Measurements from ENCODE around the gene AGO1. TPM values are rescaled to one million over a fixed set of nuclear protein-coding genes. Genes with fewer than 3 reads are reported as not detected.
A peak's percentile ranks its signal among the peaks of the same experiment; 100 is the strongest.

The AGO1 gene
- total RNA-seq, result 10 to 100 TPM; 23.3 to 25.3 TPM
- total RNA-seq, result 52.7 to 57.5 reads per million in 2 donors

- Mint-ChIP-seq H3K27me3 (no peaks in the 10 kb centered on the region), H3K36me3 (ENCODE audit: low read depth) (no peaks in the 10 kb centered on the region), H3K4me3 (peak within 1 kb of the TSS; percentile 96), H3K27ac (peak within 1 kb of the TSS; percentile 68), H3K4me1 (peaks cover 36% of the 10 kb centered on the region)
- ATAC-seq, result peak; percentile 99
- no peaks in the 10 kb centered on the region for H3K9me3 ChIP-seq (ENCODE audit: control insufficient read depth, low read length, poor library complexity, severe bottlenecking)
- peak; percentile 97 to 99 (median 99) for DNase-seq
Observed at GRCh38 chr1:35882945-35883634, at the start of gene AGO1. Gene AGO1 (plus strand): TSS chr1:35883209. CDS start chr1:35883422, 213 bp downstream.

- peaks cover 14% of the 10 kb centered on the region for H3K36me3 Mint-ChIP-seq (ENCODE audit: low read depth)
- H3K27ac Mint-ChIP-seq, result no peak overlapping the region
- ATAC-seq (no peak), DNase-seq (no peak)
- H3K4me1 Mint-ChIP-seq, result peaks cover 2% of the 10 kb centered on the region
- no peaks in the 10 kb centered on the region for H3K9me3 ChIP-seq (ENCODE audit: control insufficient read depth, low read length, poor library complexity, severe bottlenecking)
- no peak overlapping the region for H3K4me3 Mint-ChIP-seq
- no peaks in the 10 kb centered on the region for H3K27me3 Mint-ChIP-seq
Observed at GRCh38 chr1:35833395-35833794, 49.6 kb upstream of the AGO1 start.

- peak overlapping the region; percentile 51 for H3K27ac Mint-ChIP-seq
- H3K27me3 Mint-ChIP-seq, result no peaks in the 10 kb centered on the region
- no peak overlapping the region for H3K4me3 Mint-ChIP-seq
- DNase-seq, result no peak
- peaks cover 3% of the 10 kb centered on the region for H3K4me1 Mint-ChIP-seq
- H3K36me3 Mint-ChIP-seq (ENCODE audit: low read depth), result peaks cover 14% of the 10 kb centered on the region
- no peak for ATAC-seq
- no peaks in the 10 kb centered on the region for H3K9me3 ChIP-seq (ENCODE audit: control insufficient read depth, low read length, poor library complexity, severe bottlenecking)
Observed at GRCh38 chr1:35834218-35834617, 48.8 kb upstream of the AGO1 start.

GRCh38 chr1:35835398-35835797 is 47.6 kb upstream of the AGO1 start:
- Mint-ChIP-seq H3K4me1 (peaks cover 3% of the 10 kb centered on the region), H3K4me3 (no peak overlapping the region), H3K36me3 (ENCODE audit: low read depth) (peaks cover 14% of the 10 kb centered on the region), H3K27me3 (no peaks in the 10 kb centered on the region), H3K27ac (no peak overlapping the region)
- no peaks in the 10 kb centered on the region for H3K9me3 ChIP-seq (ENCODE audit: control insufficient read depth, low read length, poor library complexity, severe bottlenecking)
- ATAC-seq, result no peak
- no peak for DNase-seq

GRCh38 chr1:35836734-35837133 is 46.3 kb upstream of the AGO1 start:
- peaks cover 12% of the 10 kb centered on the region for H3K36me3 Mint-ChIP-seq (ENCODE audit: low read depth)
- no peaks in the 10 kb centered on the region for H3K27me3 Mint-ChIP-seq
- H3K27ac Mint-ChIP-seq, result no peak overlapping the region
- ATAC-seq (no peak), DNase-seq (no peak)
- H3K4me1 Mint-ChIP-seq, result peaks cover 3% of the 10 kb centered on the region
- H3K9me3 ChIP-seq (ENCODE audit: control insufficient read depth, low read length, poor library complexity, severe bottlenecking), result no peaks in the 10 kb centered on the region
- H3K4me3 Mint-ChIP-seq, result no peak overlapping the region

GRCh38 chr1:35838693-35839245 is 44.2 kb upstream of the AGO1 start:
- H3K27me3 Mint-ChIP-seq, result no peaks in the 10 kb centered on the region
- peaks cover 10% of the 10 kb centered on the region for H3K36me3 Mint-ChIP-seq (ENCODE audit: low read depth)
- ATAC-seq, result no peak
- H3K4me3 Mint-ChIP-seq, result no peak overlapping the region
- H3K4me1 Mint-ChIP-seq, result peaks cover 3% of the 10 kb centered on the region
- DNase-seq, result no peak
- H3K27ac Mint-ChIP-seq, result no peak overlapping the region
- no peaks in the 10 kb centered on the region for H3K9me3 ChIP-seq (ENCODE audit: control insufficient read depth, low read length, poor library complexity, severe bottlenecking)

GRCh38 chr1:35844826-35845225 is 38.2 kb upstream of the AGO1 start:
- Mint-ChIP-seq H3K27me3 (no peaks in the 10 kb centered on the region), H3K36me3 (ENCODE audit: low read depth) (peaks cover 9% of the 10 kb centered on the region), H3K4me3 (no peak overlapping the region), H3K27ac (peak overlapping the region; percentile 70), H3K4me1 (peaks cover 6% of the 10 kb centered on the region)
- ATAC-seq, result no peak
- DNase-seq, result no peak
- no peaks in the 10 kb centered on the region for H3K9me3 ChIP-seq (ENCODE audit: control insufficient read depth, low read length, poor library complexity, severe bottlenecking)

- Mint-ChIP-seq H3K27me3 (no peaks in the 10 kb centered on the region), H3K27ac (no peak overlapping the region), H3K4me3 (no peak overlapping the region), H3K4me1 (peaks cover 6% of the 10 kb centered on the region), H3K36me3 (ENCODE audit: low read depth) (peaks cover 9% of the 10 kb centered on the region)
- no peak for ATAC-seq
- no peaks in the 10 kb centered on the region for H3K9me3 ChIP-seq (ENCODE audit: control insufficient read depth, low read length, poor library complexity, severe bottlenecking)
- DNase-seq, result no peak
Observed at GRCh38 chr1:35845766-35846165, 37.2 kb upstream of the AGO1 start.

GRCh38 chr1:35847935-35848565 is 35.0 kb upstream of the AGO1 start:
- no peak overlapping the region for H3K4me3 Mint-ChIP-seq
- no peaks in the 10 kb centered on the region for H3K27me3 Mint-ChIP-seq
- no peak for DNase-seq
- no peaks in the 10 kb centered on the region for H3K9me3 ChIP-seq (ENCODE audit: control insufficient read depth, low read length, poor library complexity, severe bottlenecking)
- no peak for ATAC-seq
- peaks cover 10% of the 10 kb centered on the region for H3K4me1 Mint-ChIP-seq
- peaks cover 18% of the 10 kb centered on the region for H3K36me3 Mint-ChIP-seq (ENCODE audit: low read depth)
- H3K27ac Mint-ChIP-seq, result peak overlapping the region; percentile 45

- Mint-ChIP-seq H3K36me3 (ENCODE audit: low read depth) (peaks cover 9% of the 10 kb centered on the region), H3K27ac (no peak overlapping the region), H3K4me1 (peaks cover 4% of the 10 kb centered on the region), H3K27me3 (no peaks in the 10 kb centered on the region), H3K4me3 (no peak overlapping the region)
- no peak for ATAC-seq
- DNase-seq, result no peak
- no peaks in the 10 kb centered on the region for H3K9me3 ChIP-seq (ENCODE audit: control insufficient read depth, low read length, poor library complexity, severe bottlenecking)
Observed at GRCh38 chr1:35850051-35850450, 33.0 kb upstream of the AGO1 start.

GRCh38 chr1:35850716-35851115 is 32.3 kb upstream of the AGO1 start:
- no peak for DNase-seq
- ATAC-seq, result no peak
- H3K4me3 Mint-ChIP-seq, result no peak overlapping the region
- H3K27me3 Mint-ChIP-seq, result no peaks in the 10 kb centered on the region
- no peaks in the 10 kb centered on the region for H3K9me3 ChIP-seq (ENCODE audit: control insufficient read depth, low read length, poor library complexity, severe bottlenecking)
- peaks cover 4% of the 10 kb centered on the region for H3K4me1 Mint-ChIP-seq
- peaks cover 9% of the 10 kb centered on the region for H3K36me3 Mint-ChIP-seq (ENCODE audit: low read depth)
- H3K27ac Mint-ChIP-seq, result no peak overlapping the region

- no peaks in the 10 kb centered on the region for H3K27me3 Mint-ChIP-seq
- H3K4me3 Mint-ChIP-seq, result no peak overlapping the region
- H3K9me3 ChIP-seq (ENCODE audit: control insufficient read depth, low read length, poor library complexity, severe bottlenecking), result no peaks in the 10 kb centered on the region
- ATAC-seq (no peak), DNase-seq (no peak)
- H3K27ac Mint-ChIP-seq, result no peak overlapping the region
- peaks cover 9% of the 10 kb centered on the region for H3K36me3 Mint-ChIP-seq (ENCODE audit: low read depth)
- peaks cover 6% of the 10 kb centered on the region for H3K4me1 Mint-ChIP-seq
Observed at GRCh38 chr1:35851132-35851869, 31.7 kb upstream of the AGO1 start.

GRCh38 chr1:35852241-35852640 is 30.8 kb upstream of the AGO1 start:
- H3K27ac Mint-ChIP-seq, result no peak overlapping the region
- peaks cover 6% of the 10 kb centered on the region for H3K4me1 Mint-ChIP-seq
- DNase-seq (no peak), ATAC-seq (no peak)
- no peaks in the 10 kb centered on the region for H3K27me3 Mint-ChIP-seq
- peaks cover 9% of the 10 kb centered on the region for H3K36me3 Mint-ChIP-seq (ENCODE audit: low read depth)
- H3K9me3 ChIP-seq (ENCODE audit: control insufficient read depth, low read length, poor library complexity, severe bottlenecking), result no peaks in the 10 kb centered on the region
- no peak overlapping the region for H3K4me3 Mint-ChIP-seq
